ENCODE measurements around the gene RALGPS2.
"Not testable (repeated sequence)": the region's sequence is repeated elsewhere in the genome, so short reads cannot be mapped to it uniquely, and the experiment has no call there.

Gene RALGPS2

GRCh38 chr1:178781533-178782330 lies 56.7 kb downstream of the RALGPS2 start:
- no peak for DNase-seq (ENCODE audit: low spot score)

GRCh38 chr1:178784131-178784536 lies 59.1 kb downstream of the RALGPS2 start:
- DNase-seq (ENCODE audit: low spot score): no peak

- DNase-seq (ENCODE audit: low spot score): no peak
Measured at GRCh38 chr1:178792394-178792793, 67.3 kb downstream of the RALGPS2 start.

GRCh38 chr1:178796013-178796412 lies 71.0 kb downstream of the RALGPS2 start:
- DNase-seq (ENCODE audit: low spot score): no peak

GRCh38 chr1:178797590-178797989 lies 72.5 kb downstream of the RALGPS2 start:
- no peak for DNase-seq (ENCODE audit: low spot score)

GRCh38 chr1:178798232-178798861 lies 73.3 kb downstream of the RALGPS2 start:
- no peak for DNase-seq (ENCODE audit: low spot score)

- no peak for DNase-seq (ENCODE audit: low spot score)
Measured at GRCh38 chr1:178802873-178803272, 77.8 kb downstream of the RALGPS2 start.

GRCh38 chr1:178806665-178807300 lies 81.7 kb downstream of the RALGPS2 start:
- no peak for DNase-seq (ENCODE audit: low spot score)

GRCh38 chr1:178808529-178808928 lies 83.5 kb downstream of the RALGPS2 start:
- DNase-seq (ENCODE audit: low spot score): no peak

- no peak for DNase-seq (ENCODE audit: low spot score)
Measured at GRCh38 chr1:178810585-178810984, 85.5 kb downstream of the RALGPS2 start.

GRCh38 chr1:178818416-178818815 lies 93.4 kb downstream of the RALGPS2 start:
- DNase-seq (ENCODE audit: low spot score): no peak

- DNase-seq (ENCODE audit: low spot score): no peak
Measured at GRCh38 chr1:178819123-178819522, 94.1 kb downstream of the RALGPS2 start.

- DNase-seq (ENCODE audit: low spot score): no peak
Measured at GRCh38 chr1:178821134-178821866, 96.3 kb downstream of the RALGPS2 start.

GRCh38 chr1:178825167-178825566 lies 100.1 kb downstream of the RALGPS2 start:
- DNase-seq (ENCODE audit: low spot score): no peak

GRCh38 chr1:178844436-178844835 lies 119.4 kb downstream of the RALGPS2 start:
- DNase-seq (ENCODE audit: low spot score): no peak

GRCh38 chr1:178846306-178846705 lies 121.3 kb downstream of the RALGPS2 start:
- DNase-seq (ENCODE audit: low spot score): no peak

GRCh38 chr1:178847396-178847849 lies 122.4 kb downstream of the RALGPS2 start:
- no peak for DNase-seq (ENCODE audit: low spot score)

- not testable (repeated sequence) for DNase-seq (ENCODE audit: low spot score)
Measured at GRCh38 chr1:178847919-178848318, 122.9 kb downstream of the RALGPS2 start.

- DNase-seq (ENCODE audit: low spot score): no peak
Measured at GRCh38 chr1:178849918-178850317, 124.9 kb downstream of the RALGPS2 start.

- DNase-seq (ENCODE audit: low spot score): no peak
Measured at GRCh38 chr1:178857126-178857525, 132.1 kb downstream of the RALGPS2 start.

- no peak for DNase-seq (ENCODE audit: low spot score)
Measured at GRCh38 chr1:178862416-178862815, 137.4 kb downstream of the RALGPS2 start.

GRCh38 chr1:178862864-178863263 lies 137.8 kb downstream of the RALGPS2 start:
- DNase-seq (ENCODE audit: low spot score): no peak
